Activated CD8-positive, alpha-beta memory T cell treated with anti-CD3 and anti-CD28 coated beads for 36 hours (primary cell): Measurements from ENCODE around the gene IPO5. TPM values are rescaled to one million over a fixed set of nuclear protein-coding genes. Genes with fewer than 3 reads are reported as not detected.
"Not testable (repeated sequence)": the region's sequence is repeated elsewhere in the genome, so short reads cannot be mapped to it uniquely, and the experiment has no call there.

Experiments used
- CTCF ChIA-PET: fragments of 350-600 bp; sonication (Branson Sonifier 250); formaldehyde crosslinking; loops from one replicate; lab custom pipeline; 2021; ENCODE audit warnings: antibody characterized with exemption; lab: Charles Lee
- POLR2A ChIA-PET: fragments of 350-600 bp; sonication (Branson Sonifier 250); formaldehyde crosslinking; loops from one replicate; lab custom pipeline; 2021; ENCODE audit warnings: antibody characterized with exemption; lab: Charles Lee
- total RNA-seq, 2 experiments: library from RNA; stranded (reverse); gene quantifications; one replicate each; pipeline ENCODE4 v1.2.3, GENCODE V29; 2021

IPO5 gene
- total RNA-seq, 2 experiments from 2014 or later = 243 to 258 TPM

GRCh38 chr13:97986835-97987234, 33.4 kb downstream of the IPO5 start:
- POLR2A ChIA-PET = interaction anchor here (0.6 kb wide), 1 partner anchor 13 kb away, joined by 3 read pairs; no protein-coding TSS in a partner anchor
- CTCF ChIA-PET = interaction anchor here (0.9 kb wide), 1 partner anchor 12 kb away, joined by 3 read pairs; no protein-coding TSS in a partner anchor

GRCh38 chr13:97999653-98000052, 46.2 kb downstream of the IPO5 start:
- ChIA-PET POLR2A (interaction anchor here (0.6 kb wide), 1 partner anchor 12 kb away, joined by 3 read pairs; no protein-coding TSS in a partner anchor), CTCF (no interaction called here)

GRCh38 chr13:98004107-98004506, 50.6 kb downstream of the IPO5 start:
- POLR2A ChIA-PET = no interaction called here

GRCh38 chr13:98004997-98005396, 51.5 kb downstream of the IPO5 start:
- CTCF ChIA-PET, POLR2A ChIA-PET: not testable (repeated sequence)

More at GRCh38 chr13:98004107-98004506, 50.6 kb downstream of the IPO5 start:
- CTCF ChIA-PET = no interaction called here

- POLR2A ChIA-PET = no interaction called here
These were observed 53.5 kb downstream of the IPO5 start for GRCh38 chr13:98007001-98007400.

GRCh38 chr13:98013241-98013640, 59.8 kb downstream of the IPO5 start:
- ChIA-PET POLR2A (no interaction called here), CTCF (no interaction called here)

More at GRCh38 chr13:98007001-98007400, 53.5 kb downstream of the IPO5 start:
- CTCF ChIA-PET = no interaction called here

GRCh38 chr13:98014766-98015165, 61.3 kb downstream of the IPO5 start:
- POLR2A ChIA-PET = no interaction called here
- CTCF ChIA-PET = no interaction called here

GRCh38 chr13:98018293-98018692, 64.8 kb downstream of the IPO5 start:
- CTCF ChIA-PET = no interaction called here
- POLR2A ChIA-PET = no interaction called here

- POLR2A ChIA-PET = no interaction called here
- CTCF ChIA-PET = no interaction called here
These were observed 65.7 kb downstream of the IPO5 start for GRCh38 chr13:98019186-98019585.

GRCh38 chr13:98020271-98020670, 66.8 kb downstream of the IPO5 start:
- ChIA-PET POLR2A (no interaction called here), CTCF (no interaction called here)

GRCh38 chr13:98022210-98022609, 68.7 kb downstream of the IPO5 start:
- POLR2A ChIA-PET = no interaction called here
- CTCF ChIA-PET = no interaction called here

GRCh38 chr13:98025480-98026025, 72.1 kb downstream of the IPO5 start:
- POLR2A ChIA-PET = interaction anchor here (0.6 kb wide), 1 partner anchor 101 kb away, joined by 3 read pairs; no protein-coding TSS in a partner anchor
- CTCF ChIA-PET = interaction anchor here (1.0 kb wide), 1 partner anchor 648 kb away, joined by 3 read pairs; no protein-coding TSS in a partner anchor

- ChIA-PET CTCF (interaction anchor here (1.0 kb wide), 1 partner anchor 647 kb away, joined by 3 read pairs; no protein-coding TSS in a partner anchor), POLR2A (no interaction called here)
These were observed 73.0 kb downstream of the IPO5 start for GRCh38 chr13:98026457-98026857.

- ChIA-PET POLR2A (no interaction called here), CTCF (no interaction called here)
These were observed 78.7 kb downstream of the IPO5 start for GRCh38 chr13:98032168-98032567.

- ChIA-PET CTCF (no interaction called here), POLR2A (no interaction called here)
These were observed 80.1 kb downstream of the IPO5 start for GRCh38 chr13:98033277-98034247.

- ChIA-PET POLR2A (no interaction called here), CTCF (interaction anchor here (0.6 kb wide), 1 partner anchor 505 kb away, joined by 3 read pairs; no protein-coding TSS in a partner anchor)
These were observed 81.9 kb downstream of the IPO5 start for GRCh38 chr13:98035373-98035772.

GRCh38 chr13:98036564-98037302, 83.3 kb downstream of the IPO5 start:
- CTCF ChIA-PET, POLR2A ChIA-PET: not testable (repeated sequence)

- ChIA-PET POLR2A (no interaction called here), CTCF (interaction anchor here (0.7 kb wide), 1 partner anchor 46 kb away, joined by 4 read pairs; no protein-coding TSS in a partner anchor)
These were observed 85.8 kb downstream of the IPO5 start for GRCh38 chr13:98039261-98039660.

GRCh38 chr13:98039964-98040363, 86.5 kb downstream of the IPO5 start:
- ChIA-PET CTCF (no interaction called here), POLR2A (no interaction called here)
